GM12874 (cell line): Measurements from ENCODE around the gene ZSCAN22.

Experiments used
- TF ChIP-seq, protein P1 (sequence below): IDR thresholded peaks from 2 replicates; pipeline ENCODE4 v1.5.1; 2011; ENCODE audit warnings: low read depth, mild to moderate bottlenecking, control low read depth, low read length, moderate library complexity; ENCODE audit not compliant: insufficient read depth

Gene ZSCAN22

DNA sequence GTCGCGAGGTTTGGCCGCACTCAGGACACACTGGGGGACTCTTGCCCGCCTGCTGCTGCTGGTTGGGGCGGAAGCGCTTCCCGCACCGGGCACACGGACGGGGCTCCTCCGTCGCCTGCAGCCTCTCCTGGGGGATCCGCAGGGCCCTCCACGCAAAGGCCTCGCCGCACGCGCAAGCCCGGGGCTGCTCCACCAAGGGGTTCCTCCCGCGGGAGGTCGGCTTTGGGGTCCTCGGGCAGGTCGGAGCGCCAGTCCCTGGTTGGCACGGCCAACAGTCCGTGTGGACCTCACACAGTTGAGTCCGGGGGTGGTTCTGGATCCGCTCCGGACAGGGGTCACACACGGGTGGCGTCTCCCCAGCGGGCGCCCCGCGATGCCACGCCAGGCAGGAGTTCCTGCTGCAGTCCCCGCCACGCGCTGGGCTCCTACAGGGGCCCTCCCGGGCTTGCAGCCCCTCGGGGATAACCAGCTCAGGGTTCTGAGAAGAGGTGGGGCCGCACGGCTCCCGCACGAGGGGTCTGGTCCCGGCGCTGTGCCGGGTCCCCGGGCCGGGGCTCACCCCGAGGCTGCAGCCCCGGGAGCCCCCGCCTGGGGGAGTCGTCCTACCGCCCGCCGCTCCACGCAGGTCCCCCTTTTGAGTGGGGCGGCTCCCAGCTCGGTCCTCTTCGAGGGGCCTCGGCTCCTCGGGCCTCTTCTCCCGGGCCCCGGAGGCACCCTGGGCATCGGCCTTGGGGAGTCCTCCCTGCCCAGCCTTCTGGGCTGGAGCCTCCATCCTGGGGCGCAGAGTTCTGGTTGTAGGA, 42.0 kb downstream of the ZSCAN22 start:
- TF ChIP-seq, protein P1, sequence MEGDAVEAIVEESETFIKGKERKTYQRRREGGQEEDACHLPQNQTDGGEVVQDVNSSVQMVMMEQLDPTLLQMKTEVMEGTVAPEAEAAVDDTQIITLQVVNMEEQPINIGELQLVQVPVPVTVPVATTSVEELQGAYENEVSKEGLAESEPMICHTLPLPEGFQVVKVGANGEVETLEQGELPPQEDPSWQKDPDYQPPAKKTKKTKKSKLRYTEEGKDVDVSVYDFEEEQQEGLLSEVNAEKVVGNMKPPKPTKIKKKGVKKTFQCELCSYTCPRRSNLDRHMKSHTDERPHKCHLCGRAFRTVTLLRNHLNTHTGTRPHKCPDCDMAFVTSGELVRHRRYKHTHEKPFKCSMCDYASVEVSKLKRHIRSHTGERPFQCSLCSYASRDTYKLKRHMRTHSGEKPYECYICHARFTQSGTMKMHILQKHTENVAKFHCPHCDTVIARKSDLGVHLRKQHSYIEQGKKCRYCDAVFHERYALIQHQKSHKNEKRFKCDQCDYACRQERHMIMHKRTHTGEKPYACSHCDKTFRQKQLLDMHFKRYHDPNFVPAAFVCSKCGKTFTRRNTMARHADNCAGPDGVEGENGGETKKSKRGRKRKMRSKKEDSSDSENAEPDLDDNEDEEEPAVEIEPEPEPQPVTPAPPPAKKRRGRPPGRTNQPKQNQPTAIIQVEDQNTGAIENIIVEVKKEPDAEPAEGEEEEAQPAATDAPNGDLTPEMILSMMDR = no peak

DNA sequence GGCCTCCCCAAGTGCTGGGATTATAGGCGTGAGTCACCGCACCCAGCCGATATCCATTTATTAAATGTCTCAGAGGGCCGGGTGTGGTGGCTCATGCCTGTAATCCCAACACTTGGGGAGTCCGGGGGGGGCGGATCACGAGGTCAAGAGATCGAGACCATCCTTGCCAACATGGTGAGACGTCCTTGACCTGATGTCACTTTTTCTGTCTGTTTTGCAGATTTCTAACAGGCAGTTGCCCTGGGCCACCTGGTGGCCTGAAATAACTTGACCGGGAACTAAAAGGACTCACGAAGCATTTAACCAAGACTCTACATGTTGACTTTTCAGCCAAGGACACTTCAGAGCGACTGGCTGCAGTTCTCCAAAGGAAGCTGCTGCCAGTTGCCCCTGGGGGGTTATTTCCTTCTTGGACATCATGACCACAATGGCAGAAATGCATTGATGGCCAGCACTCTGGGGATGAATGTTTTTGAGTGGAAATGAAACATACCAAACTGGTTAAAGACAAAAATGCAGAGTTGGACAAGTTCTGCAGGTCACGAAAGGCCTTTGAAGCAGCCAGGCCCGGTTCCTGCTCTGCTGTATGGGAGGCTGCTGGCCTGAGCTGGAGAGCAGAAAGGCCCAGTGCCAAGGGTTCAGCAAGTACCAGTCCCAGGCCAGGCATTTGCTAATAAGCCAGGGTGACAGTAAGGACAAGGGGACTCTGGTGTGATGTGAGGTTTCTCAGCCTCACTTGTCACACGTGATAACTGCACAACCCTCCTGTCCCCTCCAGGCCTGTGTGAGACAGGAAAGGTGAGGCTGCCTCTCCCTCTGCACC, 45.7 kb downstream of the ZSCAN22 start:
- TF ChIP-seq, protein P1 = no peak

DNA sequence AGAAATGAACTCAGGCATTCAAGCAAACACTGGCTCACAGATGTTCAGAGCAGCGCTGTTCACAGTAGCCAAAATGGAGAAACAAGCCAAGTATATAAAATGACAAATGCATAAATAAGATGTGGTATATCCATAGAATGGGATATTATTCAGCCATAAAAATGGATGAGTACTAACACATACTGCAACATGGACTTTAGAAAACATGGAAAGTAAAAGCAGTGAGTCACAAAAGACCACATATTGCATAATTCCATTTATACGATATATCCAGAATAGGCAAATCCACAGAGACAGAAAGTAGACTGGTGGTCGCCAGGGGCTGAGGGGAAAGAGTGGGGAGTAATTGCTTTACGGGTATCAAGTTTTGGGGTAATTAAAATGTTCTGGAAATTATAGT, 47.4 kb downstream of the ZSCAN22 start:
- TF ChIP-seq, protein P1 = no peak

DNA sequence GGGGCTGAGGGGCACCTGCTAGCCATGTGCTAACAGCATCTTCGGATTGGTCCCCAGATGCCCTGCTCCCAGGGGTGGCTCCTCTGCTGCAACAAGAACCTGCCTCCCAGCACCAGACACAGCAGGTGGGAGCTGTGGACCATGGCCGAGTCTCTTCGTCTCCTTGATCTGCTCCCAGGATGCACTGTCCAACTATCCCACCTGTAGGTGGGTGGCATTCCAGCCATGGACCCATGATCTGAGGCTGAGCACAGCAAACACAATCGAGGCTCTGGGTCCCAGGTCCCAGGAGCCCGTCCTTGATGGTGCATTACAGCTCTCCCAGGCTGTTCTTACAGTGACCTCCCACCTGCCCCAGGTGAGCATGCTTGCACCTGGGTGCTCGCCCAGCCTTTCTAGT, 52.5 kb downstream of the ZSCAN22 start:
- TF ChIP-seq, protein P1 = no peak

DNA sequence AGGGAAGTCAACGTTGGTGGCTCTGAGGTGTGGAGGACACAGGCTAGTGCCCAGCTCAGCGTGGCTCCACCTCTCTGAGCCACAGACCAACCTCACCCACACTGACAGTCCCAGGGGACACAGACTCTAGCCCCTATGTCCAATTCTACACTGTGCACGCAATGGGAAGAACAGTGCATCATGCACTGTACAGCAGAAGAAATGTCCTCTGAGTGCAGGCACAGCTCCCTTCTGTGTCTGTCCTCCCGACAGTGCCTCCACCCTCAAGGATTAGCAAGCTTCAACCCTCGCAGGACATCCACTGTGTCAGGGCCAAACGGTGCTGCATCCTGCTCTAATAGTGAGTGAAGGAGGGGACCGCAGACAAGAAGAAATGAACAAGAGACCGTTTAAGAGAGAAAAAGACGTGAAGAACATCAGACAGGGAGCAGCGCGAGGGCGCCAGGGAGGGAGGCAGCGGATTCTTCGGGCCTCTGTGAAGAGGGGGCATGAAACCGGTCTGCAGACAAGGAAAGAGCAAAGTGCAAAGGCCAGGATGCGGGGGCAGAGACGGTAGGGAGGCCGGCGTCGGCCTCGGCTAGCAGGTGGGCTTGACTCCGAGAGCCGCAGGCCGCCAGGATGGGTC, 53.4 kb downstream of the ZSCAN22 start:
- TF ChIP-seq, protein P1 = no peak

DNA sequence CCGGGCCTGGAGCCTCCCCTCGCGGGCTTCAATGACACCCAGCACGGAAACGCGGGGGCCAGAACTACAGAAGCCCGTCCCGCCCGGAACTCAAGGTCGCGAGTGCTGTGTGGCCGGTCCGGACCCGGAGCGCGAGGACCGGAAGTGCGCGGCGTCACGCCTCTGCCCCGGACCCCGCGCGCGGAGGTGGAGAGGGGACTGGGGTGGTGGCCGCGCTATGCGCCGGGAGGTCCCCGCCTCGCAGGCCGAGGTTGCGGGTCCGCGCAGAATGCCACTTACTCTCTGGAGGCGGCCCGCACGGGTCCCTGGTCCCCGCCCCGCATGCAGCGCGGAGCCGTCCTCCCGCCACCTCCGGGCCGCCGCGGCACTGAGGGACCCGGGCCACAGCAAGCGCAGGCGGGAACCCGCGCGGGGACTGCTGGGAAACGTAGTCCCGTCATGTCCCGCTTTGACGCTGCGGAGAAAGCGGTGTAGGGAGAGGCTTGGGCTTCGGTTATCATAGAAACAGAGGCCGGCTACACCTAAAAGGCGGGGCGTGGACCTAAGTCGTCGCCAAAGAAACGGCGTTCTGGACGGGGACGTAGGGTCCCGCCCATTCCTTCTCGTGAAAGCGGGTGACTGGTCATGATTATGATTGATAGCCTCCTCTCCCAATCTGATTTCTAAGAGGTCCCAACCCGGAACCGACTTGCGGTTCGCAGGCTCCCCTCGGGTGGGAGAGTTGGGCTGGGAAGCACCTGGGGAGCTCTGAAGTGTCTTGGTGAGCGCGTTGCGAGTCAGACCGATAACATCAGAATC, 54.1 kb downstream of the ZSCAN22 start, which contains the start of gene ZNF837:
Gene ZNF837, minus strand, starts transcription at position 369 of the 798 bp plus-strand sequence. CDS start 11,698 bp downstream, outside the sequence.
- TF ChIP-seq, protein P1 = no peak
